HG03521 (cell line): Measurements from ENCODE around the gene VSNL1.

Experiments used
- ATAC-seq: cut with Tn5 transposase; IDR thresholded peaks from one replicate; pipeline ENCODE4 v1.9.1; 2021; ENCODE audit warnings: mild to moderate bottlenecking, moderate library complexity; ENCODE audit not compliant: unreplicated experiment

Gene VSNL1

GRCh38 chr2:17607379-17607778 is 66.9 kb downstream of the VSNL1 start:
- no peak for ATAC-seq

GRCh38 chr2:17608251-17608650 is 67.8 kb downstream of the VSNL1 start:
- ATAC-seq: no peak

- no peak for ATAC-seq
Observed at GRCh38 chr2:17610521-17610920, 70.0 kb downstream of the VSNL1 start.

GRCh38 chr2:17611036-17611435 is 70.5 kb downstream of the VSNL1 start:
- ATAC-seq: no peak

- no peak for ATAC-seq
Observed at GRCh38 chr2:17614174-17614930, 73.9 kb downstream of the VSNL1 start.

- ATAC-seq: no peak
Observed at GRCh38 chr2:17615147-17615546, 74.7 kb downstream of the VSNL1 start.

- ATAC-seq: no peak
Observed at GRCh38 chr2:17615728-17616351, 75.3 kb downstream of the VSNL1 start.

GRCh38 chr2:17616405-17616804 is 75.9 kb downstream of the VSNL1 start:
- no peak for ATAC-seq

- no peak for ATAC-seq
Observed at GRCh38 chr2:17617516-17617915, 77.0 kb downstream of the VSNL1 start.

GRCh38 chr2:17617955-17618354 is 77.5 kb downstream of the VSNL1 start:
- no peak for ATAC-seq

GRCh38 chr2:17620280-17620679 is 79.8 kb downstream of the VSNL1 start:
- ATAC-seq: no peak

- ATAC-seq: no peak
Observed at GRCh38 chr2:17620841-17621240, 80.3 kb downstream of the VSNL1 start.

- no peak for ATAC-seq
Observed at GRCh38 chr2:17621781-17622180, 81.3 kb downstream of the VSNL1 start.

GRCh38 chr2:17625446-17625845 is 85.0 kb downstream of the VSNL1 start:
- ATAC-seq: no peak

- ATAC-seq: no peak
Observed at GRCh38 chr2:17626986-17627385, 86.5 kb downstream of the VSNL1 start.

GRCh38 chr2:17627434-17627833 is 86.9 kb downstream of the VSNL1 start:
- no peak for ATAC-seq

- ATAC-seq: no peak
Observed at GRCh38 chr2:17628349-17629261, 88.1 kb downstream of the VSNL1 start.

GRCh38 chr2:17630089-17630488 is 89.6 kb downstream of the VSNL1 start:
- ATAC-seq: no peak

- no peak for ATAC-seq
Observed at GRCh38 chr2:17634997-17635396, 94.5 kb downstream of the VSNL1 start.

- no peak for ATAC-seq
Observed at GRCh38 chr2:17636257-17636656, 95.8 kb downstream of the VSNL1 start.

GRCh38 chr2:17637131-17637906 is 96.8 kb downstream of the VSNL1 start:
- ATAC-seq: no peak
